SU-DHL-6 (cell line): ENCODE data around the gene ASIC3.
"Not testable (repeated sequence)": the region's sequence is repeated elsewhere in the genome, so short reads cannot be mapped to it uniquely, and the experiment has no call there.

ENCODE experiments used
- H2AFZ ChIP-seq: fragments of 200-600 bp; sonication (generic); 2 replicates; pipeline ENCODE4 v1.6.1; 2014; ENCODE audit warnings: low read depth, mild to moderate bottlenecking, moderate library complexity, mixed read lengths, antibody characterized with exemption, low read length; ENCODE audit not compliant: severe bottlenecking
- H3F3A ChIP-seq: fragments of 200-600 bp; shearing (Covaris generic); 2 replicates; pipeline ENCODE4 v1.6.0; 2016; ENCODE audit warnings: antibody characterized with exemption, mild to moderate bottlenecking; ENCODE audit not compliant: insufficient read depth
- H3K27ac ChIP-seq: fragments of 200-600 bp; sonication (generic); 2 replicates; pipeline ENCODE4 v1.5.1; 2016; ENCODE audit warnings: low read depth, mild to moderate bottlenecking, low read length, moderate library complexity, mixed read lengths
- H3K27me3 ChIP-seq: fragments of 200-600 bp; sonication (generic), shearing (Covaris generic); 2 replicates; pipeline ENCODE4 v1.6.0; 2014; ENCODE audit warnings: mild to moderate bottlenecking, low read length
- H3K36me3 ChIP-seq: fragments of 200-600 bp; sonication (generic); 2 replicates; pipeline ENCODE4 v1.6.1; 2014; ENCODE audit warnings: mild to moderate bottlenecking, low read length, mixed read lengths
- H3K4me2 ChIP-seq: fragments of 300-600, 200-600 bp; shearing (Covaris generic), sonication (generic); 2 replicates; pipeline ENCODE4 v1.6.0; 2014; ENCODE audit warnings: low read length, low read depth, mild to moderate bottlenecking; ENCODE audit not compliant: poor library complexity, severe bottlenecking
- H3K4me3 ChIP-seq: fragments of 200-600 bp; sonication (generic); 2 replicates; pipeline ENCODE4 v1.5.1; 2014; ENCODE audit warnings: antibody characterized with exemption, low read length, mild to moderate bottlenecking, mixed read lengths; ENCODE audit not compliant: insufficient read depth, poor library complexity, severe bottlenecking
- H3K79me2 ChIP-seq: fragments of 200-600 bp; sonication (generic); 2 replicates; pipeline ENCODE4 v1.6.1; 2014; ENCODE audit warnings: mild to moderate bottlenecking, low read length, moderate library complexity; ENCODE audit not compliant: insufficient read depth
- H3K9ac ChIP-seq: fragments of 200-600 bp; sonication (generic); 2 replicates; pipeline ENCODE4 v1.7.0; 2014; ENCODE audit warnings: mild to moderate bottlenecking, low read length
- H3K9me2 ChIP-seq: fragments of 200-600 bp; sonication (generic); replicated peaks from 2 replicates; pipeline ENCODE4 v1.6.1; 2014; ENCODE audit warnings: low read length; ENCODE audit not compliant: insufficient read depth
- H3K9me3 ChIP-seq: fragments of 200-600 bp; sonication (generic); 2 replicates; pipeline ENCODE4 v1.6.1; 2014; ENCODE audit warnings: low read length, mixed read lengths; ENCODE audit not compliant: insufficient read depth
- H4K20me1 ChIP-seq: fragments of 200-600 bp; sonication (generic); 2 replicates; pipeline ENCODE4 v1.6.1; 2014; ENCODE audit warnings: low read depth, mild to moderate bottlenecking, antibody characterized with exemption, low read length, moderate library complexity, mixed read lengths
- EZH2phosphoT487 ChIP-seq: fragments of 200-600 bp; sonication (generic), shearing (Covaris generic); conservative IDR thresholded peaks from 2 replicates; pipeline ENCODE4 v1.6.1; 2018; ENCODE audit warnings: mild to moderate bottlenecking, antibody characterized with exemption, low read length, moderate library complexity, mixed read lengths
- TF ChIP-seq, protein P1 (sequence below): fragments of 200-600 bp; sonication (generic); IDR thresholded peaks from one replicate; pipeline ENCODE4 v1.5.1; 2017; ENCODE audit warnings: antibody characterized with exemption, mild to moderate bottlenecking, low read length, moderate library complexity; ENCODE audit not compliant: insufficient read depth, poor library complexity, severe bottlenecking

ASIC3 gene

DNA sequence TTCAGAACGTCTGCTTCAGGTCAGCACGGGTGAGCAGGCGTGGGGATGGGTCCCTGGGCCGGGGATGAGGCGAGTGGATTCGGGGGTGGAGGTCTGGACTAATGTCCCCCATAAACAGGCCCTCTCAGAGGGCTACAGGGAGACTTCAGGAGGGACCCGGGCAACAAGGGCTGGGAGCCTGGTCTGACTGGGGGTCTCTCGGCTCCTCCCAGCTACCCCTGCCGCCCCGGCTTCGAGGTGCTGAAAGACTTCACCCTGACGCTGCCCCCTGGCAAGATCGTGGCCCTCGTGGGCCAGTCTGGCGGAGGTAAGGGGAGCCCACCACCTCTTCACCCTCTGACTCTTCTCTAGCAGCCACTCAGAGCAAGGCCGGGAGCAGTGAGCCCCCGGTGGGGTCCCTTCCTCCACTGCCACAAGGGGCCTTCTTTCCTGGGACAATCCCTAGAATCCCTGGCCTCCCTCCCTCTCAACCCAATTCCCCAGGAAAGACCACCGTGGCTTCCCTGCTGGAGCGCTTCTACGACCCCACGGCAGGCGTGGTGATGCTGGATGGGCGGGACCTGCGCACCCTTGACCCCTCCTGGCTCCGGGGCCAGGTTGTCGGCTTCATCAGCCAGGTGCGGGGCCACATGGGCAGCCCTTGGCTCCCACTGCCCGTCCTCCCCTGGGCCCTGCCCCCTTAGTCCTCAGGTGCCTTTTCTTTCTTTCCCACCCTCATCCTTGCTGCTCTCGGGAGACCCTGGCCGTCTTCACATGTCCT is 7.5 kb upstream of the ASIC3 start:
- H3K27ac ChIP-seq = no peak overlapping the region
- H3K9me3 ChIP-seq = no peaks in the 10 kb centered on the region
- no peak overlapping the region for H3K4me2 ChIP-seq
- H3K27me3 ChIP-seq = no peaks in the 10 kb centered on the region
- H3K36me3 ChIP-seq = no peaks in the 10 kb centered on the region
- H3K79me2 ChIP-seq = no peaks in the 10 kb centered on the region
- H3K9me2 ChIP-seq = no peaks in the 10 kb centered on the region
- TF ChIP-seq, protein P1, sequence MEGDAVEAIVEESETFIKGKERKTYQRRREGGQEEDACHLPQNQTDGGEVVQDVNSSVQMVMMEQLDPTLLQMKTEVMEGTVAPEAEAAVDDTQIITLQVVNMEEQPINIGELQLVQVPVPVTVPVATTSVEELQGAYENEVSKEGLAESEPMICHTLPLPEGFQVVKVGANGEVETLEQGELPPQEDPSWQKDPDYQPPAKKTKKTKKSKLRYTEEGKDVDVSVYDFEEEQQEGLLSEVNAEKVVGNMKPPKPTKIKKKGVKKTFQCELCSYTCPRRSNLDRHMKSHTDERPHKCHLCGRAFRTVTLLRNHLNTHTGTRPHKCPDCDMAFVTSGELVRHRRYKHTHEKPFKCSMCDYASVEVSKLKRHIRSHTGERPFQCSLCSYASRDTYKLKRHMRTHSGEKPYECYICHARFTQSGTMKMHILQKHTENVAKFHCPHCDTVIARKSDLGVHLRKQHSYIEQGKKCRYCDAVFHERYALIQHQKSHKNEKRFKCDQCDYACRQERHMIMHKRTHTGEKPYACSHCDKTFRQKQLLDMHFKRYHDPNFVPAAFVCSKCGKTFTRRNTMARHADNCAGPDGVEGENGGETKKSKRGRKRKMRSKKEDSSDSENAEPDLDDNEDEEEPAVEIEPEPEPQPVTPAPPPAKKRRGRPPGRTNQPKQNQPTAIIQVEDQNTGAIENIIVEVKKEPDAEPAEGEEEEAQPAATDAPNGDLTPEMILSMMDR = no peak
- no peak for TF ChIP-seq EZH2phosphoT487
- H3F3A ChIP-seq = no peaks in the 10 kb centered on the region
- no peak overlapping the region for H3K4me3 ChIP-seq
- H2AFZ ChIP-seq = no peak overlapping the region
- H4K20me1 ChIP-seq = no peaks in the 10 kb centered on the region
- H3K9ac ChIP-seq = no peak overlapping the region

DNA sequence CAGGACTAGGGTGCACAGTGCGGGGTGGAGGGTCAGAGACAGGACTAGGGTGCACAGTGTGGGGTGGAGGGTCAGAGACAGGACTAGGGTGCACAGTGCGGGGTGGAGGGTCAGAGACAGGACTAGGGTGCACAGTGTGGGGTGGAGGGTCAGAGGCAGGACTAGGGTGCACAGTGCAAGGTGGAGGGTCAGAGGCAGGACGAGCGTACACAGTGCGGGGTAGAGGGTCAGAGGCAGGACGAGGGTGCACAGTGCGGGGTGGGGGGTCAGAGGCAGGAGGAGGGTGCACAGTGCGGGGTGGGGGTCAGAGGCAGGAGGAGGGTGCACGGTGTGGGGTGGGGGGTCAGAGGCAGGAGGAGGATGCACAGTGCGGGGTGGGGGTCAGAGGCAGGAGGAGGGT is 4.9 kb upstream of the ASIC3 start:
- H3K27me3 ChIP-seq, H3K4me3 ChIP-seq, H3K79me2 ChIP-seq, H3K9ac ChIP-seq, H3F3A ChIP-seq, H4K20me1 ChIP-seq, H3K36me3 ChIP-seq, H3K9me3 ChIP-seq, H2AFZ ChIP-seq, H3K27ac ChIP-seq, H3K9me2 ChIP-seq, H3K4me2 ChIP-seq: not testable (repeated sequence)

DNA sequence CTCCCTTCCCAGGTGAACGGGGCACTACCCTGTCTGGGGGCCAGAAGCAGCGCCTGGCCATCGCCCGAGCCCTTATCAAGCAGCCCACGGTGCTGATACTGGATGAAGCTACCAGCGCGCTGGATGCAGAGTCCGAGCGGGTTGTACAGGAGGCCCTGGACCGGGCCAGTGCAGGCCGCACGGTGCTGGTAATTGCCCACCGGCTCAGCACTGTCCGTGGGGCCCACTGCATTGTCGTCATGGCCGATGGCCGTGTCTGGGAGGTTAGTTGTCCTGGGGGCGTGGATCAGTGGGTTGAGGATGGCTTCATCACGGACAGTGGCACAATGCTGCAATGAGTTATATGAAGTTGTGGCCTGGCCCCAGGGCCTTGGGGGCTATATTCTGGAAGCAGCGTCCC is 4.4 kb upstream of the ASIC3 start:
- no peaks in the 10 kb centered on the region for H4K20me1 ChIP-seq
- H3K9ac ChIP-seq = no peak overlapping the region
- no peak overlapping the region for H3K4me3 ChIP-seq
- H3K4me2 ChIP-seq = no peak overlapping the region
- no peaks in the 10 kb centered on the region for H3K9me3 ChIP-seq
- no peaks in the 10 kb centered on the region for H3F3A ChIP-seq
- H2AFZ ChIP-seq = no peak overlapping the region
- H3K9me2 ChIP-seq = no peaks in the 10 kb centered on the region
- H3K36me3 ChIP-seq = no peaks in the 10 kb centered on the region
- TF ChIP-seq EZH2phosphoT487 = no peak
- TF ChIP-seq, protein P1 = no peak
- no peak overlapping the region for H3K27ac ChIP-seq
- no peaks in the 10 kb centered on the region for H3K27me3 ChIP-seq
- H3K79me2 ChIP-seq = no peaks in the 10 kb centered on the region

DNA sequence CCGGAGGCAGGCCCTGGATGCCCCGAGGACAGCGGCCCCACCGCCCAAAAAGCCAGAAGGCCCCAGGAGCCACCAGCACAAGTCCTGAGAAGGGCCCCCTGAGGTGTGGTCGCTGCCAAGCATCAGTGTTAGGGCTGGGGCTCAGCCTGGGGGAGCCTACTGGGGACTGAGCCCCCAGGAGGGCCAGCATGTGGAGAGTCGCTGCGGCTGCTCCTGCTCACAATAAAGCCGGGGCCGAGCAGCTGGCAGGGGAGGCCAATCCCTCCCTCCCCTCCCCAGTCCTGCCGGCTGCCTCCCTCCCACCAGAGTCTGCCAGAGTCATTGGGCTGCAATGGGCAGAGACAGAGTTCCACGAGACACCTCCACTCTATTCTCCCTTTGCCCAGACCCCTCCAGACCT is 3.1 kb upstream of the ASIC3 start:
- Histone ChIP-seq H4K20me1 (no peaks in the 10 kb centered on the region), H3K27me3 (no peaks in the 10 kb centered on the region), H3K36me3 (no peaks in the 10 kb centered on the region), H2AFZ (no peak overlapping the region), H3K4me2 (no peak overlapping the region), H3K9me3 (no peaks in the 10 kb centered on the region), H3K9me2 (no peaks in the 10 kb centered on the region), H3K9ac (no peak overlapping the region), H3K27ac (no peak overlapping the region), H3F3A (no peaks in the 10 kb centered on the region), H3K4me3 (no peak overlapping the region), H3K79me2 (no peaks in the 10 kb centered on the region)
- TF ChIP-seq, protein P1 = no peak
- no peak for TF ChIP-seq EZH2phosphoT487
